ENCODE data around the gene CFAP73. TPM values are rescaled to one million over a fixed set of nuclear protein-coding genes. Genes with fewer than 3 reads are reported as not detected.

The CFAP73 gene
- polyA plus RNA-seq, 3 donors, result 0.14 TPM; not detected in 2

DNA sequence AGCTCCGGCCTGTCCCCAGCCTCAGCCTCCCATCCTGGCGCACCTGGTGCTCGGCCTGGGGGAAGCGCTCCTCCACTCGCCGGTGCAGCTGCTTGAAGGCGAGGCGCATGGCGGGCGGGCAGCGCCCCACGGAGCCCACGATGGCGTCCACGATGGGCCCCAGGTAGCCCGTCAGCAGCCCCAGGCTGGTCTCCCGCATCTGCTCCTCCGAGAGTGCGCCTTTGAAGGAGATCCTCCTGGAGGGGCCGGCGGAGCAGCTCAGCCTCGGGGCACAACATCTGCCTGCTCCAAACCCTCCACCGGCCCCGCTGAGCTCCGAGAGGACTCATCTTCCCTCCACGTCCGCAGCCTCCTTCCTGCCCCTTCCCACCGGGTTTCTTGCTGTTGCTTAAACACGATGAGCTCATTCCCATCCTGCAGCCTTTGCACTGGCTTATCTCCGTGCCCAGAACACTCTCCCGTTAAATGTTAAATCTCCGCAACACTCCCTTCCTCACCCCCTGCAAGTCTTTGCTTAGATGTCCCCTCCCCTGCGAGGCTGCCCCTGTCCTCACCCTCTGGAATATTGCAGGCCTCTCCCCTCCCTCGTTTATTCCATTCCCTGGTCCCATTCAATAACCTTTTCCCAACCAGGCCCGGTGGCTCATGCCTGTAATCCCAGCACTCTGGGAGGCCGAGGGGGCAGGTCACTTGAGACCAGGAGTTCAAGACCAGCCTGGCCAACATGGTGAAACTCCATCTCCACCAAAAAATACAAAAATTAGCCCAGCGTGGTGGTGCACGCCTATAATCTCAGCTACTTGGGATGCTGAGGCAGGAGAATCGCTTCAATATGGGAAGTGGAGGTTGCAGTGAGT is 37.3 kb upstream of the CFAP73 start:
- no peaks in the 10 kb centered on the region for H3K4me1 Mint-ChIP-seq

DNA sequence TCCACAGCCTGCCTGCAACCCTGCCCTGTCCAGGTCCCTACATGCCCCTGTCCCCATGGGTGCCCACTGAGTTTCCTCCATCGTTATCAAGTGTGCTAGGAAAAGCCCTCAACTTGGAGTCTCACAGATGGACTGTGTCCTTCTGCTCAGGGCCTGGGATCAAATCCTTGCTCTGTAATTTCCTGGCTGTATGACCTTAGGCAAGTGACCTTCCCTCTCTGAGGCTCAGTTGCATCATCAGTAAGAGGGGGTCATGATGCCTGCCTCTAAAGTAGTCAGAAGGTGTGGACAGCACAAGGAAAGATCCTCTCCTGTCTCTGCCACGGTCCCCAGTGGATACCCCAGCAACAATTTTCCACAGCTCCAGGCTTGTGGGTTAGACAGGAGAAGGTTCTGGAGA is 36.1 kb upstream of the CFAP73 start:
- Mint-ChIP-seq H3K9me3 (peaks cover 0 to 2% (median 0%) of the 10 kb centered on the region in 7 donors), H3K36me3 (no peaks in the 10 kb centered on the region), H3K4me1 (no peaks in the 10 kb centered on the region), H3K27me3 (ENCODE audit: low read depth in 3 of 3) (peaks cover 1 to 10% (median 6%) of the 10 kb centered on the region in 3 donors), H3K27ac (no peak overlapping the region), H3K4me3 (no peak overlapping the region)
- Histone ChIP-seq H4K20me1 (ENCODE audit: insufficient read depth, low read length) (no peaks in the 10 kb centered on the region), H3K9ac (ENCODE audit: insufficient read depth, low read length, poor library complexity, severe bottlenecking) (no peak overlapping the region), H3K4me1 (ENCODE audit: control insufficient read depth in 1 of 2, insufficient read depth in 2 of 2, low read length in 2 of 2) (no peaks in the 10 kb centered on the region), H3K27ac (ENCODE audit: low read depth in 1 of 2, low read length in 2 of 2) (no peak overlapping the region), H3K4me2 (replicated peaks; ENCODE audit: extremely low read depth, low read length, poor library complexity, severe bottlenecking) (no peak overlapping the region), H3K36me3 (replicated peaks in 1 of 2; ENCODE audit: control insufficient read depth in 1 of 2, insufficient read depth in 2 of 2, low read length in 2 of 2) (no peaks in the 10 kb centered on the region), H3K4me3 (replicated peaks in 1 of 3; ENCODE audit: low read depth in 2 of 3, low read length in 3 of 3) (no peak overlapping the region), H3K79me2 (ENCODE audit: insufficient read depth, low read length) (no peaks in the 10 kb centered on the region), H3K9me3 (replicated peaks in 1 of 2; ENCODE audit: control insufficient read depth in 1 of 2, insufficient read depth in 1 of 2, low read length in 2 of 2) (no peaks in the 10 kb centered on the region), H3K27me3 (ENCODE audit: control insufficient read depth in 2 of 2, insufficient read depth in 2 of 2, low read length in 2 of 2) (no peaks in the 10 kb centered on the region), H2AFZ (ENCODE audit: insufficient read depth, low read depth, low read length, poor library complexity, severe bottlenecking) (no peak overlapping the region)
- intact Hi-C loops (cut with micrococcal nuclease), result no loop called here
- TF ChIP-seq, protein P1, sequence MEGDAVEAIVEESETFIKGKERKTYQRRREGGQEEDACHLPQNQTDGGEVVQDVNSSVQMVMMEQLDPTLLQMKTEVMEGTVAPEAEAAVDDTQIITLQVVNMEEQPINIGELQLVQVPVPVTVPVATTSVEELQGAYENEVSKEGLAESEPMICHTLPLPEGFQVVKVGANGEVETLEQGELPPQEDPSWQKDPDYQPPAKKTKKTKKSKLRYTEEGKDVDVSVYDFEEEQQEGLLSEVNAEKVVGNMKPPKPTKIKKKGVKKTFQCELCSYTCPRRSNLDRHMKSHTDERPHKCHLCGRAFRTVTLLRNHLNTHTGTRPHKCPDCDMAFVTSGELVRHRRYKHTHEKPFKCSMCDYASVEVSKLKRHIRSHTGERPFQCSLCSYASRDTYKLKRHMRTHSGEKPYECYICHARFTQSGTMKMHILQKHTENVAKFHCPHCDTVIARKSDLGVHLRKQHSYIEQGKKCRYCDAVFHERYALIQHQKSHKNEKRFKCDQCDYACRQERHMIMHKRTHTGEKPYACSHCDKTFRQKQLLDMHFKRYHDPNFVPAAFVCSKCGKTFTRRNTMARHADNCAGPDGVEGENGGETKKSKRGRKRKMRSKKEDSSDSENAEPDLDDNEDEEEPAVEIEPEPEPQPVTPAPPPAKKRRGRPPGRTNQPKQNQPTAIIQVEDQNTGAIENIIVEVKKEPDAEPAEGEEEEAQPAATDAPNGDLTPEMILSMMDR (IDR thresholded peaks at IDR 0.05), result no peak
- no peak for DNase-seq
- WGBS (ENCODE audit: insufficient coverage), result 100% methylated on average over 1 of the region's 2 CpGs

More for the DNA sequence above, 37.3 kb upstream of the CFAP73 start:
- TF ChIP-seq, protein P1 (IDR thresholded peaks at IDR 0.05), result no peak
- H3K27me3 ChIP-seq (ENCODE audit: control insufficient read depth in 2 of 2, insufficient read depth in 2 of 2, low read length in 2 of 2), result no peaks in the 10 kb centered on the region
- H3K9me3 ChIP-seq (replicated peaks in 1 of 2; ENCODE audit: control insufficient read depth in 1 of 2, insufficient read depth in 1 of 2, low read length in 2 of 2), result no peaks in the 10 kb centered on the region
- H2AFZ ChIP-seq (ENCODE audit: insufficient read depth, low read depth, low read length, poor library complexity, severe bottlenecking), result no peak overlapping the region
- no peak overlapping the region for H3K4me3 ChIP-seq (replicated peaks in 1 of 3; ENCODE audit: low read depth in 2 of 3, low read length in 3 of 3)
- 87% methylated on average over 36 of the region's 39 CpGs for WGBS (ENCODE audit: insufficient coverage)
- no peaks in the 10 kb centered on the region for H3K79me2 ChIP-seq (ENCODE audit: insufficient read depth, low read length)
- H3K9ac ChIP-seq (ENCODE audit: insufficient read depth, low read length, poor library complexity, severe bottlenecking), result no peak overlapping the region
- H4K20me1 ChIP-seq (ENCODE audit: insufficient read depth, low read length), result no peaks in the 10 kb centered on the region
- H3K27me3 Mint-ChIP-seq (ENCODE audit: low read depth in 3 of 3), result peaks cover 1 to 12% (median 9%) of the 10 kb centered on the region in 3 donors
- no peaks in the 10 kb centered on the region for H3K4me1 ChIP-seq (ENCODE audit: control insufficient read depth in 1 of 2, insufficient read depth in 2 of 2, low read length in 2 of 2)
- intact Hi-C loops (cut with micrococcal nuclease), result no loop called here
- H3K27ac ChIP-seq (ENCODE audit: low read depth in 1 of 2, low read length in 2 of 2), result no peak overlapping the region
- H3K9me3 Mint-ChIP-seq, result peaks cover 0 to 2% (median 0%) of the 10 kb centered on the region in 7 donors
- H3K4me3 Mint-ChIP-seq, result peak overlapping the region in 1 of 2 donors; percentile 16
- no peaks in the 10 kb centered on the region for H3K36me3 ChIP-seq (replicated peaks in 1 of 2; ENCODE audit: control insufficient read depth in 1 of 2, insufficient read depth in 2 of 2, low read length in 2 of 2)
- no peak overlapping the region for H3K27ac Mint-ChIP-seq
- H3K4me2 ChIP-seq (replicated peaks; ENCODE audit: extremely low read depth, low read length, poor library complexity, severe bottlenecking), result no peak overlapping the region
- no peaks in the 10 kb centered on the region for H3K36me3 Mint-ChIP-seq
- DNase-seq, result no peak

Data from CD14-positive monocyte (primary cell).